ENCODE results near the gene GALNT1.

GRCh38 chr18:35597758-35598157 lies 16.2 kb downstream of the GALNT1 start:
- TF ChIP-seq POLR2A (IDR thresholded peaks at IDR 0.05; ENCODE audit: low read length): no peak
- TF ChIP-seq GATA1 (IDR thresholded peaks at IDR 0.05; ENCODE audit: low read depth, low read length): no peak

Data from erythroblast (primary cell).